ENCODE data around the gene DHRS11.

DNA sequence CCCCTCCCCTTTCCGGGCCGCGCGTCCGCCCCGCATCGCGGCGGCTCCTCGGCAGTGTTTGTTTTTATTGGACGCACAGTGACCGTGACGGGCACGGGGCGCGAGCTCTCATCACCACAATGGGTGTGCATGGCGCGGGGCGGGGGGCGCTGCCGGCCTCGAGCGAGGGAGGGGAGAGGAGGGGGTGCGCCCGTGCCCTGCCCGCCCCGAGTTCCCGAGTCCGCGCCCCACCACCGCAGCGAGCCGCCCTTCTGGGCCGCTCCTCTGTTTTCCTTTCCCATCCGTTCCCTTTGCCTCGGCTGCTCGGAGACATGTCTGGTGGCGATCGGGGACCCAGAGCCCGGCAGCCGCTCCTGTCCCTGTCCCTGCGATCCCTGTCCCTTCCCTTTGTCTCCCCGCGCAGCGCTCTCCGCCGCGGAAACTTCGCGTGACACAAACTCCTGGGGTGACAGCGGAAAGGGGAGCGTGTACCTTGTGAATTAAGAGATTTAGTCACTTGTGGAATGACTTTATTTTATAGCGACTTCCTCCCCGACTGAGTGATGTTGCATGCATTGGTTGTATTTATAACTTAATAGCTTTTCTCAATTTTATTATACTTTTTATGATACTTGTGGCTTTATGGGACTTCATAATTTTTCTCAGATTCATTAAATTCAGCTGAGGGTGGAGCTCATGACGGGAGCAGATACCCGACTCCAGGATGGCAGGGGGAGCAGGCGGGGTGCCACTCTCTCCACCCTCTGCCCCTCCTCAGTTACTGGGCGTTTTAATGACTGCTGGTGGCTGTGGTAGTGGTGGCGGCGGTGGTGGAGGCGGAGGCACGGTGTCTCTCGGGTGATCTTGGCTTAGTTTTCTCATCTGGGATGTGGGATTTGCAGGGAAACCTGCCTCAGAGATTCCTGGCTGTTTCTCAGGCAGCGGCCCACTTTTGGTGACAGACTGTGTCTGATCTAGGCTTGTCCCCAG is 50.5 kb downstream of the DHRS11 start:
- TF ChIP-seq CTCF (IDR thresholded peaks at IDR 0.05; ENCODE audit: insufficient read depth, low read depth, low read length) (no peak), EZH2 (IDR thresholded peaks at IDR 0.05; ENCODE audit: insufficient read depth, low read length) (peak; percentile 88)

Data from astrocyte (in vitro differentiated cells and primary cell).